Measurements from ENCODE around the gene ELFN1.
"Not testable (repeated sequence)": the region's sequence is repeated elsewhere in the genome, so short reads cannot be mapped to it uniquely, and the experiment has no call there.

The ELFN1 gene

GRCh38 chr7:1715671-1716074, 45.6 kb downstream of the ELFN1 start:
- no peak for DNase-seq (ENCODE audit: extremely low read depth, low read depth)
- no peak for TF ChIP-seq CTCF (IDR thresholded peaks at IDR 0.05; ENCODE audit: low read depth, low read length, missing control alignments)
- no peak overlapping the region for H3K4me3 ChIP-seq (replicated peaks; ENCODE audit: low read depth, low read length)

GRCh38 chr7:1716263-1717094, 46.4 kb downstream of the ELFN1 start:
- no peak overlapping the region for H3K4me3 ChIP-seq (replicated peaks; ENCODE audit: low read depth, low read length)
- DNase-seq (ENCODE audit: extremely low read depth, low read depth): no peak
- TF ChIP-seq CTCF (IDR thresholded peaks at IDR 0.05; ENCODE audit: low read depth, low read length, missing control alignments): no peak

GRCh38 chr7:1717095-1717483, 47.0 kb downstream of the ELFN1 start:
- no peak for DNase-seq (ENCODE audit: extremely low read depth, low read depth)
- no peak overlapping the region for H3K4me3 ChIP-seq (replicated peaks; ENCODE audit: low read depth, low read length)
- TF ChIP-seq CTCF (IDR thresholded peaks at IDR 0.05; ENCODE audit: low read depth, low read length, missing control alignments): no peak

GRCh38 chr7:1717903-1718676, 48.0 kb downstream of the ELFN1 start:
- no peak for DNase-seq (ENCODE audit: extremely low read depth, low read depth)
- TF ChIP-seq CTCF (IDR thresholded peaks at IDR 0.05; ENCODE audit: low read depth, low read length, missing control alignments): no peak
- no peak overlapping the region for H3K4me3 ChIP-seq (replicated peaks; ENCODE audit: low read depth, low read length)

GRCh38 chr7:1718850-1719249, 48.8 kb downstream of the ELFN1 start:
- H3K4me3 ChIP-seq (replicated peaks; ENCODE audit: low read depth, low read length); DNase-seq (ENCODE audit: extremely low read depth, low read depth): not testable (repeated sequence)

GRCh38 chr7:1719256-1719655, 49.2 kb downstream of the ELFN1 start:
- H3K4me3 ChIP-seq (replicated peaks; ENCODE audit: low read depth, low read length); DNase-seq (ENCODE audit: extremely low read depth, low read depth): not testable (repeated sequence)

- no peak for TF ChIP-seq CTCF (IDR thresholded peaks at IDR 0.05; ENCODE audit: low read depth, low read length, missing control alignments)
- H3K4me3 ChIP-seq (replicated peaks; ENCODE audit: low read depth, low read length): no peak overlapping the region
- no peak for DNase-seq (ENCODE audit: extremely low read depth, low read depth)
Measured at GRCh38 chr7:1719913-1720312, 49.8 kb downstream of the ELFN1 start.
